Skin of body (tissue), 2 donors: ENCODE data around the gene INSRR. TPM values are rescaled to one million over a fixed set of nuclear protein-coding genes. Genes with fewer than 3 reads are reported as not detected.

Source experiments
- DNase-seq: peaks from one replicate; lab custom pipeline; 2025; lab: John Stamatoyannopoulos, UW
- total RNA-seq: library from RNA; depleted of rRNA; stranded (reverse); fragments of >200 nt; gene quantifications from one replicate; pipeline ENCODE4 v1.2.3, GENCODE V29; 2014

Gene INSRR
- total RNA-seq, 1 donor from 2014 or later, result under 0.01 TPM

DNA sequence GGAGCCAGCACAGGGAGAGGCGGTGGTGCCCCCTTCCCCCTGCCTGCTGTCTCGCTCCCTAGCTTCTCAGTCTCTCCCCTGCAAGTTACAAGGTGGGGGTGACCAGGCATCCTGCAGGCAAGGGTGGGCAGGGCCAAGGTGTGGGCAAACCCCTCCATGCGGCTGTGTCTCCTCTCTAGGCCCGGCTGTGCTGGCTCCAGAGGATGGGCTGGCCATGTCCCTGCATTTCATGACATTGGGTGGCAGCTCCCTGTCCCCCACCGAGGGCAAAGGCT, 16.4 kb upstream of the INSRR start:
- DNase-seq, result no peak

- no peak for DNase-seq
These were observed 15.8 kb upstream of the INSRR start for GRCh38 chr1:156874572-156875340.

DNA sequence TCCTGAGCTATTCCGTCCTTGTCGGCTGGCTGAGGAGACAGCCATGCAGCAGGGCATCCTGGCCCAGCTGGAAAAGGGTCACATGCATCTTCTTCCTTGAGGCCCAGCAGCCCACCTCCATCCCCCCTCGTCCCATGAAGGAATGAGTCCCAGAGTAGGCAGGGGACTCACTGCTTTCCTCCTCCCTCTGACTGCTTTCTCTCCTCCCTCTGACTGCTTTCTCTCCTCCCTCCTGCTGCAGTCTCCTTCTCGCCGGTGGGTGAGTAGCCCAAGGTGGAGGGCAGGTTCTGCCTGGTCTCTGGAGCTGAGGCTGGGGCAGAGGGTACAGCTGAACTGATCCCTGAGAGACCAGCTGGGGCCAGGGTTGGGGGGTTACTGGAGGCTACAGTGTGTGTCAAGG, 15.2 kb upstream of the INSRR start:
- DNase-seq, result no peak

DNA sequence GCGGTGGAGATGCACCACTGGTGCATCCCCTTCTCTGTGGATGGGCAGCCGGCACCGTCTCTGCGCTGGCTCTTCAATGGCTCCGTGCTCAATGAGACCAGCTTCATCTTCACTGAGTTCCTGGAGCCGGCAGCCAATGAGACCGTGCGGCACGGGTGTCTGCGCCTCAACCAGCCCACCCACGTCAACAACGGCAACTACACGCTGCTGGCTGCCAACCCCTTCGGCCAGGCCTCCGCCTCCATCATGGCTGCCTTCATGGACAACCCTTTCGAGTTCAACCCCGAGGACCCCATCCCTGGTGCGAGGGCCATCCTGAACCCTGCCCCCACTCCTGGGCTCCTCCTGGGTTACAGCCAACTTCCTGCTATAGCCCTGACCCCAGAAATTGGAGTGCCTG, 14.7 kb upstream of the INSRR start:
- DNase-seq, result no peak

- no peak for DNase-seq
These were observed 10.5 kb upstream of the INSRR start for GRCh38 chr1:156869455-156869854.

DNA sequence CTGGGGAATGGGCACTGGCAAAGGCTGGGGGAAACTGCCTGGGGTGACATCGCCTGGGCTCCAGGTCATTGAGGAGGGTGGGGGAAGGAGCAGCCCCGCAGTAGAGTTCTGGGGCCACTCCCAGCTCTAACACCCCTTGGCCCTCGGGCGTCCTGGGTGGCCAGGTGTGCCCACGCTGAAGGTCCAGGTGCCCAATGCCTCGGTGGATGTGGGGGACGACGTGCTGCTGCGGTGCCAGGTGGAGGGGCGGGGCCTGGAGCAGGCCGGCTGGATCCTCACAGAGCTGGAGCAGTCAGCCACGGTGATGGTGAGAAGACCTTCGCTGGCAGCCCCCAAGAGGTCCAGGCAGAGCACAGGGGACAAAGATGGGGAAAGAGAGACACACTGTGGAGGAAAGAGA, 9.4 kb upstream of the INSRR start:
- DNase-seq, result no peak

- DNase-seq, result no peak
These were observed 7.5 kb upstream of the INSRR start for GRCh38 chr1:156866249-156866909.

- no peak for DNase-seq
These were observed 6.9 kb upstream of the INSRR start for GRCh38 chr1:156865865-156866248.

DNA sequence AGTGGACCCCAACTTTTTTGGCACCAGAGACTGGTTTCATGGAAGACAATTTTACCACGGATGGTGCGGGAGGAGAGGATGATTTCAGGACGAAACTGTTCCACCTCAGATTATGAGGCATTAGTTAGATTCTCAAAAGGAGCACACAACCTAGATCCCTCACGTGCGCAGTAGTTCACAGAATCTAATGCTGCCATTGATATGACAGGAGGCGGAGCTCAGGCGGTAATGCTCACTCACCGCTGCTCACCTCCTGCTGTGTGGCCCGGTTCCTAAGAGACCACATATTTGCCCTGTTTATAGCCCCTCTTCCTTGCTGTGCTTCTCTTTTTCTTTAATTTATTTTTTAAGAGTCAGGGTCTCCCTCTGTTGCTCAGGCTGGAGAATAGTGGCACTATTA, 6.3 kb upstream of the INSRR start:
- no peak for DNase-seq

DNA sequence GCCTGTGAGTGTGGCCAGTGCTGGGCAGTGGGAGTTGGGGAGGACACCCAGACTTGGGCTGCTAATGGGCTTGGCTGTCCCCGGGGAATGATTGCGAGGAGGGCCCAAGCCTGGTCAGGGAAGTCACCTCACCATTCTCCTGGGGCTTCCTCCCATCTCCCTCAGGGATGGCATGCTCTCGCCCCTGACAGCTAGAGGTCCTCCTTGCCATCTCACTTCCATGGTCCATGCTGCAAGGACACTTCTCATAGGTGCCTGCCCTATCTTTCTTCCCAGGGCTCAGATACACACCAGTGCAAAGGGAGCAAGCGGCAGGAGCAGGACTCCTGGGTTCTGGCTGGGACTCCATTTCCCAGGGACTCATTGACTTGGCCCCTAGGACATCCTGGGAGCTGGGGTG, 5.9 kb upstream of the INSRR start:
- no peak for DNase-seq

DNA sequence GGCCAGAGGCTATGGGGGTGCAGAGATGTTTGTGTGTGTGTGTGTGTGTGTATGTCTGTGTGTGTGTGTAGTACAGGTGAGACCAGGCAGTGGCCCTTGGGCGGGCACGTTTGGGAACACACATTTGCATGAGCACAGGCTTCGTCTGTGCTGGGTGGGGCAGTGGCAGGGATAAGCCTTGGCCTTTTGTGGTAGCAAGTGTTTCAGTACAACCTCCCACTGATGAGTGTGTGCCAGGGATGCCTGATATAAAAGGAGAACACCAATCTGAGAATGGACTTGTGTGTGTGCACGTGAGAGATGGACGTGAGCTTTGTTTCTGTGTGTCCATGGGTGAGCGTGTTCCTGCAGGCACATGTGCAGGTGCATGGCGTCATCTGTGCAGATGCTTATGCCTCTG, 4.7 kb upstream of the INSRR start:
- no peak for DNase-seq

GRCh38 chr1:156862997-156863599, 4.2 kb upstream of the INSRR start:
- no peak for DNase-seq

- DNase-seq, result no peak
These were observed 3.7 kb upstream of the INSRR start for GRCh38 chr1:156862584-156862983.

DNA sequence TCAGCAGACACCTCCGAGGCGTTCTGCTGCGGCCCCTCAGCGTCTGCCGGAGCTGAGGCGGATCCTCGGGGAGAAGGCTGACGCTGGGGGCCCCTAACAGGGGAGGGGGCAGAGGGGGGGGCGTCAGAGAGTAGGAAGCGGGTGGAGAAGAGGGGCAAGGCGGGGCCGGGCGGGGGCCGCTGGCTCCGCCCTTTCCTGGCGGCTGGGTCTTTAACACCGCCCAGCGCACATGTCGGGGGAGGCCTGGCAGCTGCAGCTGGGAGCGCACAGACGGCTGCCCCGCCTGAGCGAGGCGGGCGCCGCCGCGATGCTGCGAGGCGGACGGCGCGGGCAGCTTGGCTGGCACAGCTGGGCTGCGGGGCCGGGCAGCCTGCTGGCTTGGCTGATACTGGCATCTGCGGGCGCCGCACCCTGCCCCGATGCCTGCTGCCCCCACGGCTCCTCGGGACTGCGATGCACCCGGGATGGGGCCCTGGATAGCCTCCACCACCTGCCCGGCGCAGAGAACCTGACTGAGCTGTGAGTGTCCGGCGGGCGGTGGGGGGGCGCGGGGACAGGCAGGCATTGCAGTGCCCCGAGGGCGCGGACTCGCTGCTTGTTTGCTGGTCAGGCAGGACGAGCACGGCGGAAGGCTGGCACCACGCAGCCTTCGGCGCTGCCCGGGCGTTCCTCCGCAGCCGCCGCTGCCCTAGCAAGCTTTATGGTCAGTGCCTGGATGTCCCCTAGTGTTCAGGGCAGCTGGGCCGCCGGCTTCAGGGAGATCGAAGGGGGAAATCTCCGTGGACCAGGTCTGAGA, 1.9 kb upstream of the INSRR start, which contains the start of gene NTRK1:
TSS of gene NTRK1 (plus strand) at position 238 of the 796 bp plus-strand sequence. CDS start at position 308, 70 bp downstream.
- peak; percentile 9 for DNase-seq

- DNase-seq, result peak; percentile 34
These were observed 1.3 kb upstream of the INSRR start for GRCh38 chr1:156860113-156860627.

DNA sequence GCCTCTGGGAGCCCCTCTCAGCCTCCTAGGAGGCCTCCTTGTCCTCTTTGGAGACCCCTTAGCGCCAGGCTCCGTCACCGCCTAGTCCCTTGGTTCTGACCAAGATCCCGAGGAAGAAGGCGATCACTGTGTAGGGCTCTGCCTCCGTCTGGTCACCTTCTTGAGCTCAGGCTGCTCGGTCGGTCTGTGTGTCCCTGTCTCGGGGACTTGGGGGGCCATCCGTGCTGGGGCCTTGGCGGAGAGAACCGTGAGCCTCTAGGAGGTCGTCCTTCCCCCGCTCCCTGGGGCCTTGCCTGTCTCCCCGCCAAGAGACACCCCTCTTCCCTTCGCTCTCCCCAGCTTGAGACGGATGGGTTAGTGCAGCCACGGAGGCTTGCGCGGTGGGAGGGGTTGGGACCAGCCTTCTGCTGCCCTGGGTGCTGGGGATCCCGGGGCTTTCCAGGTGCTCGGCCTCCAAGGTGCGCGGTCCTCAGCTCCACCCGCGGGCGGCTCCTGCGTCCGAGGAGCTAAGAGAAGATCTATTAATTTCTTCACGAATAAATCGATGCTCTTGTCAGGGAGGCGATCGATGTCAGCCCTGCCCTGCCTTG, 701 bp upstream of the INSRR start:
- no peak for DNase-seq

DNA sequence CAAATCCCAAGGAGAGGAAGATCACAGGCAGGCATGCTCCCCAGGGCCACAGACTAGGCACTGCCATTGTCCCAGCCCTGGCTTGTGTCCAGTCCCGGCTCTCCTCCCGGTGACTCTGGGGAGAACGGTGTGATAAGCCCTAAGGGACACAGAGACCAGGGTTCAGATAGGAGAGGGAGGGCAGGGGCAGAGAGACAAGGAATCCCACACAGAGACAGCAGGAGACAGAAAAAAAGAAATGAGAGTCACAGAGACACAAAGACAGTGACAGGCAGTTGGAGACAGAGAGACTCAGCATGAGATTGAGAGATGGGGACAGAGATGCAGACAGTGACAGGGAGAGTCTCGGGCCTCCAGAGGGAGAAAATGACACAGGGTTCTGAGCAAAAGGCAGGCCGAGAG, 361 bp downstream of the INSRR start:
- DNase-seq, result no peak

DNA sequence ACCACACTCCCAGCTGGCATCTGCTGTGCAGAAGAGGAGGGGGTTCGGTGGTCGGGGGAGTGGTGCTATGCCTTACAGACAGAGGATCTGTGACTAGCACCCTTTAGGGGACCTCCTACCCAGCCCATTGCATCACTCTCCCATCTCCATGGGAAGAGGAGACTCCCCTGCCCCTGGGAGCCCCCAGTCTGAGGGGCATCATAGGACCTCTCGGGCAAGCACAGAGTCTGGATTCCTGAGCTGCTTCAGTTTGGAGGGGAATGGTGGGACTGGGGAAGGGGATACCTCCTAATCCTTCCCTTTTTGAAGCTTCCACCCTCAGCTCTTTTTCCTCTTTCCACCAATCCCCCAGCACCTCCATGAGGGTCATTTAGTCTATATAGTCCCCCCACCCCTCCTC, 1.4 kb downstream of the INSRR start:
- no peak for DNase-seq

- no peak for DNase-seq
These were observed 2.6 kb downstream of the INSRR start for GRCh38 chr1:156856282-156856785.

GRCh38 chr1:156854634-156855033, 4.3 kb downstream of the INSRR start:
- DNase-seq, result no peak

DNA sequence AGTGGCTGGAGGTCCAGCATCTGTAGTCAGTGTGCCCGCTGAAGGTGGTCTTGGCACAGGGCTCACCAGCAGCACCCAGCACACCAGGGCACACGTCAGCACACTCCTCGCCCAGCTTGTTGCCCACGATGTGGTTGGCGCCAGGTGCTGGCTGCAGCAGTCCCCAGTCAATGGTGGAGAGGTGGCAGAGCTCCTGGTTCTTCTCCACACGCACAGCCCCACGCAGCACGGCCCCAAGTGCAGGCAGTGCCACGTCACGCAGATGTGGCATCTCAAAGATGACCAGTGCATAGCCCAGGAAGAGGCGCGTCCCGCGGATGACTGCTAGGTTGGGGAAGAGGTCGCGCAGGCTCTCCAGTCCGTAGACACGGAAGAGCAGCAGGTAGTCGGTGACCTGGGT, 5.2 kb downstream of the INSRR start:
- DNase-seq, result no peak
